HG02798 (cell line): ENCODE measurements around the gene HERC2.
"Not testable (repeated sequence)": the region's sequence is repeated elsewhere in the genome, so short reads cannot be mapped to it uniquely, and the experiment has no call there.

Experiments used
- ATAC-seq: cut with Tn5 transposase; IDR thresholded peaks from one replicate; pipeline ENCODE4 v1.9.1; 2021; ENCODE audit warnings: mild to moderate bottlenecking; ENCODE audit not compliant: unreplicated experiment, poor library complexity

The HERC2 gene

DNA sequence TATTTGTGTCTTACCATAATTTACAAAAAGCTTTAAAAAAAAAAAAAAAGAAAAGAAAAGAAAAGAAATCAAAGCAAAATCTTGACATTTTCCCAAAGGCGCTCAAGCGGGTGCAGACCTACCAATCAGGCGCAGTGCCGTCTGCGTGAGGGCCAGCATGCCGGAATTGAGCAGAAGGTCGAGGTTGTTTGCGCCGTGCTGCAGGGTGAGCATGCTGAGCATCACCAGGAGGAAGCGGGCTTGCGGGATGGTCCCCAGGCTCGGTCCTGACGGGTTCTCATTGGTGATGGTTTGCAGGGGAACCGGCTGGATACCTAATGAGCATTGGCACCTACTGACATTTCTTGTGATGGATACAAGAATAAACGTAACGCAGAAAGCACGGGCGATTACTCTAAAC, 93.9 kb downstream of the HERC2 start:
- no peak for ATAC-seq

DNA sequence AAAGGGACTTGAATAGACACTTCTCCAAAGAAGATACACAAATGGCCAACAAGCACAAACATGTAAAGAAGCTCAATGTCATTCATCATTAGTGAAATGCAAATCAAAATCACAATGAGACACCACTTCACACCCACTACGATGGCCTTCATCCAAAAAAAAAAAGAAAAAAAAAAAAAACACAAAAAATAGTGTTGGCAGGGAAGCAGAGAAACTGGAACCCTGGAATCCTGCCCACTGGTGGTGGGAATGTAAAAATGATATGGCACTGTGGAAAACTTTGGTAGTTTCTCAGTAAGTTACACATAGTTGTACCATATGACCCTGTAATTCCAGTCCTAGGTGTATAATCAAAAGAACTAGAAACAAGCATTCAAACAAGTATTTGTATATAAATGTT, 94.7 kb downstream of the HERC2 start:
- ATAC-seq = not testable (repeated sequence)

DNA sequence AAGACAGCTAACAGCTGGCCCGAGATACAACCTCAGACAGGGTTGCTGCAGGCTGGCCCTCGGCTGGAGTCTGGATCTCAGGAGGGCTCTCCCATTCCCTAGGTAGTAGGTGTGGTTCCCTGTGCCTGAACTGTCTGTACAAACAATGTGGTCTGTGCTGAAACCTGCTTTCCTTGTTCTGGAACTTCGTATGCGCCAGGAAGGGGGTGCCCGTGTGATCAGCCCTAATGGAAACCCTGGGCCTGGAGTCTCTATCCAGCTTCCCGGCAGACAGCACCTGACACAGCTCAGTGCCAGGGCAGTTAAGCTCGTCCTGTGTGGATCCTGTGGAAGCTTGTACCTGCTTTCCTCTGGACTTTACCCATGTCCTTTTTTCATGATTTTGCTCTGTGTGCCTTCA, 99.4 kb downstream of the HERC2 start:
- not testable (repeated sequence) for ATAC-seq

DNA sequence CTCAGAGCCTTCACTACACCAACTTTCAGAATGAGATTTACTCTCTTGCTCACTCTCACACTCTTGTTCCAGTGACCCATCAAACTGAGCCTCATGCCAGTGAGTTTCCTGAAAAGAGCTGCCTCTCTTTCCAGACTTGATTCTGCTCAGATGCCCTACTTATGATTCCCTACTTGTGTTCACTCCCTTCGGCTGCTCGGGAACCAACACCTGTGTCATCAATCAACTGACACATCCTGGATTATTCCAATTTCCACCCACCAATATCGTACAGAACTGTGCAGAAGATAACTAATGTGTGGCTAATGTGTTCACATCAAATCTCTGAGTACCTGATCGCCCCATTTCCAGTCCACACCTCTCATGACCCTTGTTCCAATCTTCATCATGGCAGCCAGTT, 100.3 kb downstream of the HERC2 start:
- not testable (repeated sequence) for ATAC-seq

DNA sequence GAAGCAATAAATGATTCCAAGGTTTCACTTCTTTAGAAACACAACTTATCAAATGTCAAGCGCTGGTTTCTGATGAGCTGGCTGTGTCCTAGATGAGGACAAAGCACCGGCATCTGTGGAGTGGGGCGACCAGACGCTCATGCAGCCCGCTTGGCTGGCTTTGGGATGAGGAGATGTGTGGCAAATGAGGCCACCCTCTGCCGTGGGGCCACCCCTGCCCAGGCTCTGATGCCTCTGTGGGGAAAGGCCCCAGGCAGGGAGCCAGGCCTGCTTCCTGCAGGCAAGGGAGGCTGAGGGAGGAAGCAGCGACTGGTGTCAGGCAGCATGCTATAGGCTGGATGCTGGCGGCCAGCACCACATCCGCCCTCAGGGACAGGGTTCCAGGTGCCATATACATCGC, 102.9 kb downstream of the HERC2 start:
- no peak for ATAC-seq

DNA sequence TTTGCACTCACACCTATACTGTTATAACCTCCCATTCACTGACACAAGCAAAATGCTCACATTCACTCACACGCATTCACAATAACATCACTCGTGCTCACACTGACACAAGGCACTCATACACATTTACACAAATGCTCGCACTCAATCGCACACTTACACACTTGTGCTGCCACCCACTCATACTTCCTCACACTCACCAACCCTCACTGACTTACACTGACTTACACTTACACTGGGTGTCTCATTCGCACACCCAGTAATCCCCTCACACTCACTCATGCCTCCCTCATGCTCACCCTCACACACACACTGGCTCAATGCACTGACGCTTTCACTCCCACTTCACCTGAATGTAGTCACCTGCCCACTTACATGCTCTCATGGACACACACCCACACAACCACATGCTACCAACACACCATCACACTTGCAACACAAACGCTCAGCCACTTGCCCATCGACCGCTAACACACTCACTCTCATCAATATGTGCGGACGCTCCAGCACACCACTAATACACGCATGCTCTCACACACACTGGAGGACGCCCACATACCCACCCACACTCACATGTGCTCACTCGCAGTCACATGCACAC, 104.9 kb downstream of the HERC2 start:
- not testable (repeated sequence) for ATAC-seq

DNA sequence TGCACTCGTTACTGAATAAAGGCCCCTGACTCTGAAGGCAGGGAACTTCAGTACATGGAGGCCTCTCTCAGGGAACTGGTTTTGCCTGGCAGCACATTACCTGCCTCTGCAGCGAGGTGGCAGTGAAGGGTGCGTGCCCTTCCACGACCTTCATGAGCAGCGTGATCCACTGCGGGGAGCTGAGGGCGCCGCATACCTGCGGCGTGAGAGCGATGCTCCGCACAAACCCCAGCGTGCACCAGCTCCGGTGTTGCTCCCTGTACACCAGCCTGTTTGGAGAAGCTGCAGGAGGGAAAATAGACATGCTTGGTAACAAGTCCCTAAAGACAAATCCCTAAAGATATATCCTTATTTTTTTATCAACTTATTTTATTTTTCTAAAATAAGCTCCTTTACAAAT, 106.5 kb downstream of the HERC2 start:
- ATAC-seq = not testable (repeated sequence)

DNA sequence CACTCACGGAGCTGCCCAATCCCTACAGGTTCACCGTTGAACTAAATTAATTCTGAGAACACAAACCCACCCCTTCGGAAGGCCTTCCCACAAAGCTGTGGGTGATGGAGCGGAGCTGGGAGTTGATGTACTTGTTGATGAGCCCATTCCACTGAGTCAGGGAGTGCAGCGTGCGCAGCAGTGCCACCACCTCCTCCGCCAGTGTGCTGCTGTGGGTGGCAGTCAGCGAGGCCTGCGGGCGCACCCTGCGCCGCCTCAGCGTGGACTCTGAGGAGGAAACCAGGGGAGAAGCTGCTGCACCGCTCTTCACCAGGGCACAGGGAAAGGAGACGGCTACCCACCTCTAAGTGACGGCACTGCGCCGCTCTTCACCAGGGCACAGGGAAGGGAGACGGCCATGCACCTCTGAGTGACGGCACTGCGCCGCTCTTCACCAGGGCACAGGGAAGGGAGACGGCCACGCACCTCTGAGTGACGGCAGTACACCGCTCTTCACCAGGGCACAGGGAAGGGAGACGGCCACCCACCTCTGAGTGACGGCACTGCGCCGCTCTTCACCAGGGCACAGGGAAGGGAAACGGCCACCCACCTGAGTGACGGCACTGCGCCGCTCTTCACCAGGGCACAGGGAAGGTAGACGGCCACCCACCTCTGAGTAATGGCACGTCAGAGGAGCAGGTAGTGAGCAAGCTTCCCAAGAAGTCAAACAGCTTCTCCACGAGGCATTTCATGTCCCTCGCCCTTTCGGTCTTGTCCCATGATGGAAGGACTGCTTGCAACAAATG, 107.8 kb downstream of the HERC2 start:
- not testable (repeated sequence) for ATAC-seq

DNA sequence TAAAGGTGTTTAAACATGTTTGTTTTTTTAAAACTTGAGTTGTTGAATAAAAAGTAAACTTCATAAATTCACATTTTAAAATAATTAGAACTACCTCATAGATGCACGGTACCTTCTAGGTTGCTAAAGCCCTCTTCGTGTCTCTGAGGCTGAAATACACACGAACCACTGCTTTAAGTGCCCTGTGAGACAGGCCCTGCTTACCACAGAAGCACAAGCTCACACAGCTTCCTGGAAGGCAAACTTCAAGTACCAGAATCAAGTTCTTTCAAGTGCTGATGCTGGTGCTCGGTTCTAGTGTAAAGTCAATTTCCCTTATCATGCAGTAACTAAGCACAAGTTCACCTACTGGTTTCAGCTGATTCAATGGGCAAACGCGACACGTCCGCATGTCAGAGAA, 108.6 kb downstream of the HERC2 start:
- ATAC-seq = not testable (repeated sequence)

DNA sequence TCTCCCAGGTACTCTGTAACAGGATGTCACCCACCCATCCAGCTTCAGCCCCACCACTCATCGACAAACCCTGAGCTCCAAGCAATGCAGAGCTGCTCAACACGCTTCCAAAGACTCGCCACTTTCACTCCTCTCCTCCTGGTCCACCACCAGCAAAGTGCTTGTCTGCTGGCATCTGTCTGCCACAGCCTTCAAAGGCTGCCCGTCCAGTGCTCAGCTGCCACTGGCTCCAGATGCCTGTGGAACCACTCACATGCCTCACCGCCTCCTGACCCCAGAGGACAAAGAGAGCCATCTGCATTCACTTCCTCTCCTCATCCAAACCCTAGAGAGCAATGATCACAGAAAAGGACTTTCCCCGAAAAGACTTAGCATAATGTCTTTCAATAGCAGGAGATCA, 113.4 kb downstream of the HERC2 start:
- no peak for ATAC-seq

DNA sequence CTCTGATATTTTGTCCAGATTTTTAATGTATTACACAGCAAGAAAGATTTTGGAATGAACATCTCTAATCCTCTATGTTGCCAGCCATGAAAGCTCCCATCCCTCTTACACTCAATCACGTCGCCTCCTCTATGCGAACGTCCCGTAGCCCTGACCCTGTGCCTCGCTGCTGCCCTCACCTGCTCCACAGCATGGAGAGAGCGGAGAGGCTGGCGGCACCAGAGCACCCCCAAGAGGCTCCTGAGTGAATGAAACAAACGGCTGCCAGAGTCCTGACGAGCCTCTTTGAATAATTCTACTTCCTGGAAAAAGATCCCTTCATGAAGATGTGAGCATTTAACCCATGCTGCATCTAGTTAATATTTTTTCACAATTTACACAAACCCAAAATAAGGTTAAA, 116.3 kb downstream of the HERC2 start:
- ATAC-seq = not testable (repeated sequence)

DNA sequence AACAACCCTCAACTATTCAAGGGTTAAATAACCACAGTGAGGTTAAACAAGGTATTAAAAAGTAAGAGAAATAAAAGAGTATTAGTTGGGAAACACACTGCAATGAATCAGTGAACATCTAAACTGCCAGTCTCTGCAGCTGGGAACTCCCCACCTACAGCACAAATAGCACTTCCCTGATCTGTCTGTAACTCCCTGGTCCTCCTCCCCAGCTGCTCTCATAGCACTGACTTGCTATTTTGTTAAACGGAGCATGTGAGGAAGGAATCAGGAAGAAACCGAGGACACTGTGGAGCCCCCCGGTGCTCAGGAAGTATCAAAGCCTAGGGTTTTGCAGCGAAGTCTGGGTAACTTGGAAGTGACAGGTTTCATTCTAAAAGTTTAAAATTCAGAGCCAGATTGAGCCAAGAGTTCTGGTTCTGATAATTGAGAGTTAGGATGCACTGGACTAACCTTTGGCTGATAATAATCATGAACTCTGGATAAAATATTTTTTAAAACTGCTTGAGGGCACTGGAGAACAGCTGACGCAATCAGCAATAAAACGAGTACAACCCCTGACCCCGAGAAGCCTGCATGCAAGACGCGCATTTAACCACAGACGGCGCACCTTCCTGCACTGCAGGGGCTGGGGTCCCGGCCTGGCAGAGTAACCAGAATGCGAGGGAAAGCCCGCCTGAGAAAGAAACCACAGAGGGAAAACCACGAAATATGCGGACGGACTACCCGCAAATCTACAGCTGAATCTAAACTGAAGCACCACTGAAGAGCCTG, 118.7 kb downstream of the HERC2 start:
- not testable (repeated sequence) for ATAC-seq

DNA sequence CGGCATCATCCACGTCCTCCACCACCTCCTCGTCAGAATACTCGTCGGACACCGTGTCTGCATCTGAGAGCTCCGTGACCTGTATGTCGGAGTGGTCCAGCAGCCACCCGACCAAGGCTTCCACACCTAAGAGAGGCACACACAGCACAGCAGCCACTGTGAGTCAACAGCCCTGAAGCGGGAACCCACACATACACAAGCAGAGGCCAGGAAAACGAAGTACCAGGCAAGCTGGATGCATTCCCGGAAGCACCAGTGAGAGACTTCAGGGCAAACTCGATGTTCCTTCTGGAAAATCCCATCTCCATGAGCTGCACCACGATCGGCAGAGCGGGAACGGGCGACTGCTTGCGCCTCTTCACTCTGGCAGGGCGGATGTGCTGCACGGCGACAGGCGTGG, 119.9 kb downstream of the HERC2 start:
- not testable (repeated sequence) for ATAC-seq

DNA sequence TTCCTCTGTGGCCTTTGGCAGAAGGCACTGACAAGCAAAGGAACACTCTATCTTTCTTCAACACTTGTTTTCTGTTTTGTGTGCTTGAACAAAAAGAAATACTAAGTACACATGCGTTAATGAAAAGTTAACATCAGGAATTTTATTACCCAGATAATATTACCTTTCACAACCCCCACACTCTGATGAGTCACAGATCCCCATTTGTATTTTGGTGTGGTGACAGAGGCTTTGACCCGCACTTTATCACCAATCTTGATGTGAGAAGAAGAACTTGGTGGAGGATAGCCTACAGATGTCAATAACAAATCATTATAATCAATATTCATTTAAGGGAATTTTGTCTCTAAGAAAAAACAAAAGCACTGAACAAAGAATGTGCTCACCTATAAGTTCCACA, 123.8 kb downstream of the HERC2 start:
- not testable (repeated sequence) for ATAC-seq

DNA sequence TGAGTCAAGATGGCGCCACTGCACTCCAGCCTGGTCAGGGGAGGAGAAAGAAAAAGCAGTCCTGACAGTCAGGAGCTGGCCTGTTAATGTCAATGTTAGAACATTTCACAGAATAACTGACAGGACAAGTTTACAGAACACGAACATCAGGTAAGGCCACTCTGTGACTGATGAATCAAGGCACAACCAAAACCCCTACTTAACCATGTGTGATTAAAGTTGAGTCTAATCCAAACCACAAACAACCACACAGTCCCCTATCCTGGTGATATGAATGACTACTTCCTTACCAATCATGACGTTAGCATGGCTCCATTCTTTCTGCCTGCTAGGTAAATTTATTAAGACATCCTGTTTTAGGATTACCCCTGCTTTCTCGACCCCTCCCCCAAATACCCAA, 124.3 kb downstream of the HERC2 start:
- not testable (repeated sequence) for ATAC-seq

DNA sequence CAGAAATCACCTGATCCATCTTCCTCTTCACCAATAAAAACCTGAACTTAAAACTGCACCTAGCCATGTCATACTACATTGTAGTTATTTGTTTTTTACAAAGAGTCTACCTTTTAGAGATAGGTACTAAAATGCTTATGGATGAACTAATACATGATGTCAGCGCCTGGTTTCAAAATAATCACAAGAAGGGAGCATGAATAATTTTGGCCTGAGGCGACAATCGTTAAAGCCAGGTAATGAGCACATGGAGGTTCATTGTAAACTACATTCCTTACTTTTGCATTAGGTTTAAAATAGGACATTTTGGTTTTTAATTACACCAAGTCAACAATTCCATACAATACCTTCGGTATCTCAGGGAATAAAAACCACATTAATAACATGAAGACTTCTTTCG, 125.4 kb downstream of the HERC2 start:
- ATAC-seq = not testable (repeated sequence)

DNA sequence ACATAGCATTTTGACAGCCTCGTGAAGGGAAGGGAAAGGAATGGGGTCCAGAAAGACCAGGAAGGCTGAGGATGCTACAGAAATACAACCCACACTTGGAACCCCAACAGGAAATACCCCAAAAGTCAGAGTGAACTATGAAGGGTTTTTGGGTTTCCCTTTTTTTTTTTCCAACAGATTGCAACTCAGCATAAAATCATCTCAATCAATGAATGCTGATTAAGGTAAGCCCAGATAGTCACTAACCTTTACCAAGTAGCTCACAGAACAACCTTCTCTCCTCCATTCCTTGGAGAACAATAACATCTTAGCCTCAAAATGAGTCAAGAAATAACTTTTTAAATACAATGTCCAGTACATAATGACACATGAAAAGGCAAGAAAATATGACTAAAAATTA, 129.2 kb downstream of the HERC2 start:
- no peak for ATAC-seq

DNA sequence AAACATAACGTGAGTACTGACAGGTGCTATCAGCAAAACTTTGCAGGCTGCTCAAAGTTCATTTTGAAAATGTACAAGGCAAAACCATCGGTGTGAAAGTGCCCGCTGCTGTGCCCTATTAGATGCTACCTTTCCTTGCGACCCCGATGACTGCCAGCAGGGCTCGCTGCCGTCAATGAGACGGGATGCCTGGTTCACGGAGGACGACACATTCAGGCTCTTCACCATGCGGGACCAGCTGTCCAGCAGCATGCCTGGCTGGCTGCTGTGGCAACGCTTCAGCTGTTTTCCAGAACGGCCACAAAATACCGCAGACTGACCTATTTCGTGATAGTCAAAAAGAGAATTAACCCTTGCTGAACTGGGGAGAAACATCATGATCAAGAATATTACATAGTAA, 130.1 kb downstream of the HERC2 start:
- ATAC-seq = no peak

DNA sequence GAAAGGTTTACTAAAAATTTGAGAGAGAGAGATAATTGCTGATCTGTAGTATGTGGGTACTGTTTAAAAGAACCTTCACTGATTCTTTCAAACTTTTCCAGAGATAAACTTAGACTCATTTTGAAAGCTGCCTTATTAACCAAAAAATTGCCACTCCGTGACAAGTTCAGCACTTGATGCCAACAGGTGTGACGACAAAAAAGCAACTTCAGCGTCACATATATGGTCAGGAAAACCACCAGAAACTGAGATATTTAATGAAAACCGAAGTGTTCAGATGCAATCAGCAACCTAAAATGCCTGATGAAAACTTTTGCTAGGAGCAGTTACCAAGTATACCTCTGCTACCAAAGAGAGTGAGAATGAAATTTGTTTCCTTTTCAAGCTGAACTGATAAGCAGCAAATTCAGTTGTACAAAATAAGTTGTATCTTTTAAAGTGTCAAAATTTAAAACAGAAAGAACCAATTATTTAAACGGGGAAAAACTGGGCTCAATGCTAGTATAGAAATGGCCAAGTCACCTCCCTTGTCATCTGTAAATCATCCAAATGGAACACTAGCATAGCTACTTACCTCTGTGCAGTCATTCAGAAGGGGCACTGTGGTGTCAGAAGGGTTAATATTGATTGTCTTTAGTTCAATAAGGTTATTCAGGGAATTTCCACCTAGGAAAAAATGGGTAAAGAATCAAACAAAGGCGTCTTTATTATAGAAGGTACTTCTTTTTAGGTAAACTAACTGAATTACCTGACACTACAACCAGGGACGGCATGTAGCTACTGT, 131.4 kb downstream of the HERC2 start:
- ATAC-seq = no peak

DNA sequence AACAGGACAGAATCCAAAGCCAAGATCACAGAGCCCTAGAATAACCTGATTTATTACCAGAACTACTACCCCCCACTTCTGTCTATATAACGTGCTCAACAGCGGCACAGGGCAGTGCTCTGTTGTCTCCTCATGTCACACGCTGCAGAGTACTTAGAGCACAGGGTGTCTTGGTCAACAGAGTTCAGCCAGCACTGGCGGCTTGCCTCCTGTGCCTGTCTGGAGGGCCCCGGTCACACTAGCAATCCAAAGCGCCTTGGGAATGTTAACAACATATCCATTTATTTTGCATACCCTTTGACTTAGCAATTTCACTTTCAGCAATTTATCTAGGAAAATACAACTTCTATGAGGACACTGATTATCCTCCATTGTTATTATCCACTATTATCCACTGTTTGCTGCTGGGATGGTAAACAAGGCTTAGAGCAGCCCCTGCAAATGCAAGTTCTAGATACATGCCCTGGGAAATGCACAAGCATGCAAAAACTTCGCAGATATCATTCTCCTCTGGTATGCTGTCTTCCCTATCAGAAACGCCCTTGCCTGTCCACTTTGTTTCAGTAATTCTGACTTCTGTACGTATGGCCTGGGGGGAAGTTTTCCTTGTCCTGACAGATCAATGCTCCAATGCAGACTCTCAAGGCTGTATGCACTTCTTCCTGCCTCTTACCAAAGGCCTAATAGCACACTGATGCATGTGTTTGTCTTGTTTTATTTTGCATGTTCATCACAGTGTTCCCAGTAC, 136.7 kb downstream of the HERC2 start:
- no peak for ATAC-seq
